ENCODE measurements around the gene MGP. TPM values are rescaled to one million over a fixed set of nuclear protein-coding genes. Genes with fewer than 3 reads are reported as not detected.

Gene MGP
- total RNA-seq, 4 donors from 2014 or later, result 32.4 to 67.3 (median 47.1) TPM

- Histone ChIP-seq H3K9me3 (no peaks in the 10 kb centered on the region), H3K36me3 (no peaks in the 10 kb centered on the region), H3K4me1 (peaks cover 18 to 32% of the 10 kb centered on the region in 2 donors), H3K27ac (peak overlapping the region; percentile 13 to 62 (median 46)), H3K27me3 (no peaks in the 10 kb centered on the region), H3K4me3 (no peak overlapping the region)
- in situ Hi-C loops (cut with MboI; ENCODE audit: low sequenced_read_pairs in 4 of 4) (loop anchor here (5.0 to 25.0 kb wide), 6 partner anchors 148 to 418 kb away; partner anchors contain the start of gene RERG (in 1 of the 4)), intact Hi-C loops (cut with DNase I; ENCODE audit: low total_unique reads) (loop anchor here (1.0 to 5.0 kb wide), 3 partner anchors 148 to 420 kb away; no protein-coding TSS in a partner anchor)
- TF ChIP-seq, protein P1, sequence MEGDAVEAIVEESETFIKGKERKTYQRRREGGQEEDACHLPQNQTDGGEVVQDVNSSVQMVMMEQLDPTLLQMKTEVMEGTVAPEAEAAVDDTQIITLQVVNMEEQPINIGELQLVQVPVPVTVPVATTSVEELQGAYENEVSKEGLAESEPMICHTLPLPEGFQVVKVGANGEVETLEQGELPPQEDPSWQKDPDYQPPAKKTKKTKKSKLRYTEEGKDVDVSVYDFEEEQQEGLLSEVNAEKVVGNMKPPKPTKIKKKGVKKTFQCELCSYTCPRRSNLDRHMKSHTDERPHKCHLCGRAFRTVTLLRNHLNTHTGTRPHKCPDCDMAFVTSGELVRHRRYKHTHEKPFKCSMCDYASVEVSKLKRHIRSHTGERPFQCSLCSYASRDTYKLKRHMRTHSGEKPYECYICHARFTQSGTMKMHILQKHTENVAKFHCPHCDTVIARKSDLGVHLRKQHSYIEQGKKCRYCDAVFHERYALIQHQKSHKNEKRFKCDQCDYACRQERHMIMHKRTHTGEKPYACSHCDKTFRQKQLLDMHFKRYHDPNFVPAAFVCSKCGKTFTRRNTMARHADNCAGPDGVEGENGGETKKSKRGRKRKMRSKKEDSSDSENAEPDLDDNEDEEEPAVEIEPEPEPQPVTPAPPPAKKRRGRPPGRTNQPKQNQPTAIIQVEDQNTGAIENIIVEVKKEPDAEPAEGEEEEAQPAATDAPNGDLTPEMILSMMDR (IDR thresholded peaks at IDR 0.05 in 4 of 5, conservative IDR thresholded peaks at IDR 0.05 in 1 of 5), result no peak
- TF ChIP-seq POLR2A (IDR thresholded peaks at IDR 0.05), result no peak
- no peak for ATAC-seq
- DNase-seq, result no peak
Observed at GRCh38 chr12:14846876-14847580, 38.6 kb downstream of the MGP start.

GRCh38 chr12:14846042-14846587, 39.5 kb downstream of the MGP start:
- no peaks in the 10 kb centered on the region for H3K9me3 ChIP-seq
- H3K27me3 ChIP-seq, result no peaks in the 10 kb centered on the region
- intact Hi-C loops (cut with DNase I; ENCODE audit: low total_unique reads) (loop anchor here (1.0 to 5.0 kb wide), 3 partner anchors 149 to 421 kb away; no protein-coding TSS in a partner anchor), in situ Hi-C loops (cut with MboI; ENCODE audit: low sequenced_read_pairs in 4 of 4) (loop anchor here (5.0 to 25.0 kb wide), 6 partner anchors 149 to 419 kb away; partner anchors contain the start of gene RERG (in 1 of the 4))
- ATAC-seq (peak in 1 of 2 donors; percentile 45), DNase-seq (no peak)
- H3K4me1 ChIP-seq, result peaks cover 27 to 41% of the 10 kb centered on the region in 2 donors
- TF ChIP-seq, protein P1 (IDR thresholded peaks at IDR 0.05 in 4 of 5, conservative IDR thresholded peaks at IDR 0.05 in 1 of 5), result no peak
- TF ChIP-seq POLR2A (IDR thresholded peaks at IDR 0.05), result no peak
- H3K4me3 ChIP-seq, result no peak overlapping the region
- H3K27ac ChIP-seq, result peak overlapping the region; percentile 13 to 62 (median 46)
- no peaks in the 10 kb centered on the region for H3K36me3 ChIP-seq

- H3K9me3 ChIP-seq, result no peaks in the 10 kb centered on the region
- H3K4me3 ChIP-seq, result no peak overlapping the region
- intact Hi-C loops (cut with DNase I; ENCODE audit: low total_unique reads), result loop anchor here (2.0 to 5.0 kb wide), 4 partner anchors 47 to 422 kb away; partner anchors contain the start of gene RERG
- H3K4me1 ChIP-seq, result peaks cover 29 to 43% of the 10 kb centered on the region in 2 donors
- no peak for DNase-seq
- H3K27ac ChIP-seq, result peak overlapping the region; percentile 13 to 62 (median 46)
- H3K27me3 ChIP-seq, result no peaks in the 10 kb centered on the region
- ATAC-seq, result peak; percentile 53 to 61
- no peaks in the 10 kb centered on the region for H3K36me3 ChIP-seq
- no peak for TF ChIP-seq POLR2A (IDR thresholded peaks at IDR 0.05)
- TF ChIP-seq, protein P1 (IDR thresholded peaks at IDR 0.05 in 4 of 5, conservative IDR thresholded peaks at IDR 0.05 in 1 of 5), result peak; percentile 68 to 76 (median 71)
- in situ Hi-C loops (cut with MboI; ENCODE audit: low sequenced_read_pairs in 4 of 4), result loop anchor here (5.0 to 25.0 kb wide), 6 partner anchors 149 to 419 kb away; partner anchors contain the start of gene RERG (in 1 of the 4)
Observed at GRCh38 chr12:14845350-14845750, 40.3 kb downstream of the MGP start.

DNA sequence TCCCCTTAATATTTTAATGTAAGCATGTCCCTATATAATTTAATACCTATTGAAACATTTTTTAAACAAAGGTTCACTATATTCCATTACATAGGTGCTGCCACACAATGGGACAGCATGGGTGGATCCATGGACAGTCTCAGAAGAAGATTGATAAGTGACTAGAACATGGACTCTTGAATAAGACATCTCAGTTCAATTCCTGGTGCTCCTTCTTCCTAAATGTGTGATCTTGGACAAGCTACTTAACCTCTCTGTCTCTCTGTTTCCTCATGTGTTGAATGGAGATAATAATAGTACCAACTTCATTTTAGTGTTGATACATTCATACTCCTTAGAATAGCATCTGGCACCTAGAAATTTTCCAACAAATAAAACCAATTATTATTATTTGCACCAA, 41.3 kb downstream of the MGP start:
- H3K4me1 ChIP-seq, result peaks cover 29 to 43% of the 10 kb centered on the region in 2 donors
- ATAC-seq, result no peak
- H3K9me3 ChIP-seq, result no peaks in the 10 kb centered on the region
- no peak overlapping the region for H3K4me3 ChIP-seq
- TF ChIP-seq POLR2A (IDR thresholded peaks at IDR 0.05), result no peak
- TF ChIP-seq, protein P1 (IDR thresholded peaks at IDR 0.05 in 4 of 5, conservative IDR thresholded peaks at IDR 0.05 in 1 of 5), result no peak
- in situ Hi-C loops (cut with MboI; ENCODE audit: low sequenced_read_pairs in 4 of 4) (loop anchor here (5.0 to 25.0 kb wide), 6 partner anchors 150 to 420 kb away; partner anchors contain the start of gene RERG (in 1 of the 4)), intact Hi-C loops (cut with DNase I; ENCODE audit: low total_unique reads) (loop anchor here (2.0 kb wide), 2 partner anchors 48 to 376 kb away; partner anchors contain the start of gene RERG)
- H3K36me3 ChIP-seq, result no peaks in the 10 kb centered on the region
- H3K27me3 ChIP-seq, result no peaks in the 10 kb centered on the region
- H3K27ac ChIP-seq, result no peak overlapping the region
- DNase-seq, result no peak
